Osteoblast (primary cell): ENCODE measurements around the gene C11orf21. TPM values are rescaled to one million over a fixed set of nuclear protein-coding genes. Genes with fewer than 3 reads are reported as not detected.

Source experiments
- DNase-seq: peaks from one replicate; pipeline ENCODE4 v3.0.0; 2011; ENCODE audit warnings: low spot score, mixed read lengths; ENCODE audit not compliant: insufficient read length; ENCODE audit errors: missing footprints
- H2AFZ ChIP-seq: 2 replicates; pipeline ENCODE4 v1.6.0; 2011; ENCODE audit warnings: mild to moderate bottlenecking, low read length
- H3K27ac ChIP-seq: 2 replicates; pipeline ENCODE4 v1.5.1; 2011; ENCODE audit warnings: mild to moderate bottlenecking, low read depth, low read length, moderate library complexity
- H3K27me3 ChIP-seq: 2 replicates; pipeline ENCODE4 v1.6.0; 2012; ENCODE audit warnings: mild to moderate bottlenecking, control low read depth, inconsistent platforms, low read length, moderate library complexity; ENCODE audit not compliant: insufficient read depth
- H3K36me3 ChIP-seq: 2 replicates; pipeline ENCODE4 v1.5.1; 2011; ENCODE audit warnings: mild to moderate bottlenecking, low read length, control low read depth, moderate library complexity; ENCODE audit not compliant: insufficient read depth
- H3K4me1 ChIP-seq: 2 replicates; pipeline ENCODE4 v1.5.1; 2011; ENCODE audit warnings: mild to moderate bottlenecking, low read length, control low read depth, moderate library complexity; ENCODE audit not compliant: insufficient read depth
- H3K4me2 ChIP-seq: 2 replicates; pipeline ENCODE4 v1.6.0; 2011; ENCODE audit warnings: mild to moderate bottlenecking, low read length; ENCODE audit not compliant: insufficient read depth
- H3K4me3 ChIP-seq: fragments of 200-600 bp; sonication (generic); 3 replicates; pipeline ENCODE4 v1.5.1; 2012; ENCODE audit warnings: mild to moderate bottlenecking, low read length, inconsistent platforms; ENCODE audit not compliant: insufficient read depth
- H3K79me2 ChIP-seq: 2 replicates; pipeline ENCODE4 v1.6.0; 2012; ENCODE audit warnings: mild to moderate bottlenecking, low read length, control low read depth, inconsistent platforms; ENCODE audit not compliant: insufficient read depth
- H3K9me3 ChIP-seq: 2 replicates; pipeline ENCODE4 v1.5.1; 2011; ENCODE audit warnings: low read depth, low read length, control low read depth
- H4K20me1 ChIP-seq: 2 replicates; pipeline ENCODE4 v1.6.0; 2012; ENCODE audit warnings: mild to moderate bottlenecking, low read length, control low read depth; ENCODE audit not compliant: insufficient read depth
- CTCF ChIP-seq: IDR thresholded peaks from 2 replicates; pipeline ENCODE4 v1.5.1; 2011; ENCODE audit warnings: mild to moderate bottlenecking, low read depth, low read length, moderate library complexity; ENCODE audit errors: extremely low read depth
- total RNA-seq: library from RNA; depleted of rRNA; stranded (reverse); fragments of >200 nt; gene quantifications from 2 replicates; pipeline ENCODE4 v1.2.3, GENCODE V29; 2012

Gene C11orf21
- total RNA-seq: 0.29 and 0.36 TPM in 2 replicates

GRCh38 chr11:2301631-2302305 is at the start of gene C11orf21, which contains the start of gene TSPAN32:
Gene C11orf21, minus strand, starts transcription at chr11:2301918. Its CDS starts 110 bp downstream, at chr11:2301808.
Gene TSPAN32, plus strand, starts transcription at chr11:2302013. Its CDS starts 137 bp downstream, at chr11:2302150.
- no peak within 1 kb of the TSS for H3K4me3 ChIP-seq
- H3K79me2 ChIP-seq: no peaks in the 10 kb centered on the region
- H4K20me1 ChIP-seq: no peaks in the 10 kb centered on the region
- peaks cover 13% of the 10 kb centered on the region for H3K4me1 ChIP-seq
- H3K27me3 ChIP-seq: no peaks in the 10 kb centered on the region
- no peaks in the 10 kb centered on the region for H3K9me3 ChIP-seq
- H3K36me3 ChIP-seq: no peaks in the 10 kb centered on the region
- H3K27ac ChIP-seq: no peak within 1 kb of the TSS
- H2AFZ ChIP-seq: no peak within 1 kb of the TSS
- TF ChIP-seq CTCF: no peak
- peak; percentile 83 for DNase-seq
- H3K4me2 ChIP-seq: no peak within 1 kb of the TSS

GRCh38 chr11:2348986-2349385 is 47.3 kb upstream of the C11orf21 start:
- Histone ChIP-seq H3K9me3 (peaks cover 6% of the 10 kb centered on the region), H3K4me1 (no peaks in the 10 kb centered on the region), H4K20me1 (no peaks in the 10 kb centered on the region), H2AFZ (no peak overlapping the region), H3K4me3 (no peak overlapping the region), H3K27me3 (no peaks in the 10 kb centered on the region), H3K79me2 (no peaks in the 10 kb centered on the region), H3K36me3 (no peaks in the 10 kb centered on the region), H3K27ac (no peak overlapping the region), H3K4me2 (no peak overlapping the region)
- no peak for DNase-seq
- TF ChIP-seq CTCF: no peak

GRCh38 chr11:2347308-2347830 is 45.7 kb upstream of the C11orf21 start:
- Histone ChIP-seq H3K27ac (no peak overlapping the region), H3K36me3 (no peaks in the 10 kb centered on the region), H4K20me1 (no peaks in the 10 kb centered on the region), H3K9me3 (peaks cover 6% of the 10 kb centered on the region), H2AFZ (no peak overlapping the region), H3K4me3 (no peak overlapping the region), H3K4me1 (no peaks in the 10 kb centered on the region), H3K79me2 (no peaks in the 10 kb centered on the region), H3K27me3 (no peaks in the 10 kb centered on the region), H3K4me2 (no peak overlapping the region)
- DNase-seq: no peak
- TF ChIP-seq CTCF: no peak

- H3K9me3 ChIP-seq: peaks cover 6% of the 10 kb centered on the region
- H2AFZ ChIP-seq: no peak overlapping the region
- H3K36me3 ChIP-seq: no peaks in the 10 kb centered on the region
- no peak overlapping the region for H3K27ac ChIP-seq
- H3K4me3 ChIP-seq: no peak overlapping the region
- no peak overlapping the region for H3K4me2 ChIP-seq
- no peaks in the 10 kb centered on the region for H3K4me1 ChIP-seq
- TF ChIP-seq CTCF: no peak
- DNase-seq: peak; percentile 72
- H3K27me3 ChIP-seq: no peaks in the 10 kb centered on the region
- no peaks in the 10 kb centered on the region for H4K20me1 ChIP-seq
- H3K79me2 ChIP-seq: no peaks in the 10 kb centered on the region
Observed at GRCh38 chr11:2346586-2347307, 45.0 kb upstream of the C11orf21 start.
